GM20000 (cell line): ENCODE results near the gene ATAD2B.

Source experiments
- DNase-seq: peaks from one replicate; pipeline ENCODE4 v3.0.0; 2012; ENCODE audit warnings: low spot score
- CTCF ChIP-seq: IDR thresholded peaks from 2 replicates; pipeline ENCODE4 v1.5.1; 2012; ENCODE audit warnings: mild to moderate bottlenecking, control low read depth; ENCODE audit errors: extremely low read depth, missing control alignments

Gene ATAD2B

GRCh38 chr2:23698721-23699579, 228.0 kb downstream of the ATAD2B start:
- no peak for TF ChIP-seq CTCF
- DNase-seq, result no peak
